NCI-H1048 (cell line): ENCODE data around the gene FN1.
"Not testable (repeated sequence)": the region's sequence is repeated elsewhere in the genome, so short reads cannot be mapped to it uniquely, and the experiment has no call there.

Experiments
- DNase-seq: peaks from one replicate; lab custom pipeline; 2025; lab: John Stamatoyannopoulos, UW

The FN1 gene

GRCh38 chr2:215364157-215365155, 71.4 kb downstream of the FN1 start:
- DNase-seq = no peak

- no peak for DNase-seq
Measured at GRCh38 chr2:215363461-215364156, 72.3 kb downstream of the FN1 start.

GRCh38 chr2:215363039-215363438, 72.8 kb downstream of the FN1 start:
- no peak for DNase-seq

- no peak for DNase-seq
Measured at GRCh38 chr2:215362562-215362904, 73.3 kb downstream of the FN1 start.

- DNase-seq = no peak
Measured at GRCh38 chr2:215361876-215362561, 73.8 kb downstream of the FN1 start.

- DNase-seq = no peak
Measured at GRCh38 chr2:215361211-215361875, 74.5 kb downstream of the FN1 start.

GRCh38 chr2:215360596-215360995, 75.3 kb downstream of the FN1 start:
- DNase-seq = no peak

- not testable (repeated sequence) for DNase-seq
Measured at GRCh38 chr2:215360059-215360458, 75.8 kb downstream of the FN1 start.

GRCh38 chr2:215359576-215359922, 76.3 kb downstream of the FN1 start:
- no peak for DNase-seq

- no peak for DNase-seq
Measured at GRCh38 chr2:215358891-215359575, 76.8 kb downstream of the FN1 start.

GRCh38 chr2:215358312-215358845, 77.5 kb downstream of the FN1 start:
- DNase-seq = no peak

GRCh38 chr2:215357660-215358059, 78.2 kb downstream of the FN1 start:
- DNase-seq = no peak

GRCh38 chr2:215356948-215357461, 78.9 kb downstream of the FN1 start:
- DNase-seq = no peak

GRCh38 chr2:215356334-215356947, 79.4 kb downstream of the FN1 start:
- DNase-seq = no peak

- DNase-seq = no peak
Measured at GRCh38 chr2:215355801-215356200, 80.1 kb downstream of the FN1 start.

- DNase-seq = no peak
Measured at GRCh38 chr2:215354771-215355695, 80.8 kb downstream of the FN1 start.

GRCh38 chr2:215352602-215353001, 83.3 kb downstream of the FN1 start:
- no peak for DNase-seq

- DNase-seq = no peak
Measured at GRCh38 chr2:215347878-215348277, 88.0 kb downstream of the FN1 start.

- DNase-seq = no peak
Measured at GRCh38 chr2:215338883-215339679, 96.8 kb downstream of the FN1 start.
